ENCODE results near the gene TCTN1.

Gene TCTN1

DNA sequence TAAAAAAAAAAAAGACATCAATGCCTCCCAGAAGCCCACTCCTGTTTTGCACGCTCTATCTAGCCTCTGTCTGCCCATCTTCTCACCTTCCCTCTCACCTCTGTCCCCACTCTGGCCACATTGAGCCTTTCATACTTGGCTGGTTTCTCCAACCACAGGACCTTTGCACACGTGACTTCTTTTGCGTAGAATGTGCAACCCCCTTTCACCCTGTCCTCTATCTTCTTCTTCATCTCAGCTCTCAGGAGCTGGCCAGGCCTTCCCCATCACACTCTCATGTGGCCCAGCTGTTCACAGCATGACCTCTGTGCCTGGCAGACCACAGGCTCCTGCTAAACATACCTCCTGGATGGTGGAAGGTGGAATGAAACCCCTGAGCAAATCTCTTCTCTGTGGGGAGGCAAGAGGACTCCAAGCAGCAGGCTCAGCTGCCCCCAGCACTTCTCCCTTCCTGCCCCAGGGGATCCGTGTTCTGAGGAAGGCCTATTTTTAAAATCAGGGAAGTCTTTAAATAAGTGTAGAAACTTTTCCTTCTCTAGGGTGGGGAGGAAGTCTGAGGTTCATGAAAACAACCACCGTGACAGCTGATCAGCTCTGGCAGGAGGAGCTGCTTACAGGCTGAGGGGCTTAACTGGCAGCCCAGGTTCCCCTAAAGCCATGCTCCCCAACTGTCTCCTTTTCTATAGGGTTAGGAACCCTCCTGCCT lies 63.4 kb downstream of the TCTN1 start:
- ChIA-PET CTCF (interaction anchor here (1.6 kb wide), 1 partner anchor 17 kb away, joined by 3 read pairs; no protein-coding TSS in a partner anchor), POLR2A (no interaction called here)
- TF ChIP-seq BHLHE40 (IDR thresholded peaks at IDR 0.05; ENCODE audit: borderline replicate concordance) (no peak), FOXA1 (IDR thresholded peaks at IDR 0.05) (no peak)
- DNase-seq (ENCODE audit: extremely low spot score): no peak

DNA sequence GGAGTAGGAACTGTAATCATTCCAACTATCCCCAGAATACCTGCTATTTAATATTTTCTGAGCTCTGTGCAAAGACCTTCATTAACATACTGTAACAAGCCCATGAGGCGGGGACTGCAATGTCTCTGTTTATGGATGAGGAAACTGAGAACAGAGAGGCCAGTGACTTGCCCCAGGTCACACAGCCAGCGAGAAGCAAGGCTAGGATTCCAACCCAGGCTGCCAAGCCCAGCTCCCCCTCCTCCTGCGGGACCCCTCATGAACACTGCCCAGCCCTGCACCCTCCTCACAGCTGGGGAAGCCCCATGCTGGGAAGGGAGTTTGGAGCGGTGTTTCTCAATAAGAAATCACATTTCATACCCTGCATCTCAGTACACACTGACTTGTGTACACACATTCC lies 64.1 kb downstream of the TCTN1 start:
- no peak for TF ChIP-seq LEF1 (IDR thresholded peaks at IDR 0.05; ENCODE audit: borderline replicate concordance)
- no peak for TF ChIP-seq L3MBTL2 (conservative IDR thresholded peaks at IDR 0.05)
- TF ChIP-seq SP1 (IDR thresholded peaks at IDR 0.05): no peak
- no peak for TF ChIP-seq FOXM1 (IDR thresholded peaks at IDR 0.05; ENCODE audit: borderline replicate concordance)
- no peak for TF ChIP-seq TARDBP (IDR thresholded peaks at IDR 0.05)
- TF ChIP-seq, protein P1, sequence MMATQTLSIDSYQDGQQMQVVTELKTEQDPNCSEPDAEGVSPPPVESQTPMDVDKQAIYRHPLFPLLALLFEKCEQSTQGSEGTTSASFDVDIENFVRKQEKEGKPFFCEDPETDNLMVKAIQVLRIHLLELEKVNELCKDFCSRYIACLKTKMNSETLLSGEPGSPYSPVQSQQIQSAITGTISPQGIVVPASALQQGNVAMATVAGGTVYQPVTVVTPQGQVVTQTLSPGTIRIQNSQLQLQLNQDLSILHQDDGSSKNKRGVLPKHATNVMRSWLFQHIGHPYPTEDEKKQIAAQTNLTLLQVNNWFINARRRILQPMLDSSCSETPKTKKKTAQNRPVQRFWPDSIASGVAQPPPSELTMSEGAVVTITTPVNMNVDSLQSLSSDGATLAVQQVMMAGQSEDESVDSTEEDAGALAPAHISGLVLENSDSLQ (IDR thresholded peaks at IDR 0.05): no peak
- TF ChIP-seq ELF4 (IDR thresholded peaks at IDR 0.05): no peak
- TF ChIP-seq FOXK2 (IDR thresholded peaks at IDR 0.05): no peak
- TF ChIP-seq FOXA1 (IDR thresholded peaks at IDR 0.05): no peak
- TF ChIP-seq SUZ12 (IDR thresholded peaks at IDR 0.05): no peak
- no peak for TF ChIP-seq NFRKB (IDR thresholded peaks at IDR 0.05)
- no peak for TF ChIP-seq BHLHE40 (IDR thresholded peaks at IDR 0.05; ENCODE audit: borderline replicate concordance)
- TF ChIP-seq ZNF384 (IDR thresholded peaks at IDR 0.05): no peak
- TF ChIP-seq ARNT (IDR thresholded peaks at IDR 0.05): no peak
- no peak for DNase-seq (ENCODE audit: extremely low spot score)
- POLR2A ChIA-PET: no interaction called here
- CTCF ChIA-PET: interaction anchor here (1.6 kb wide), 1 partner anchor 16 kb away, joined by 3 read pairs; no protein-coding TSS in a partner anchor

DNA sequence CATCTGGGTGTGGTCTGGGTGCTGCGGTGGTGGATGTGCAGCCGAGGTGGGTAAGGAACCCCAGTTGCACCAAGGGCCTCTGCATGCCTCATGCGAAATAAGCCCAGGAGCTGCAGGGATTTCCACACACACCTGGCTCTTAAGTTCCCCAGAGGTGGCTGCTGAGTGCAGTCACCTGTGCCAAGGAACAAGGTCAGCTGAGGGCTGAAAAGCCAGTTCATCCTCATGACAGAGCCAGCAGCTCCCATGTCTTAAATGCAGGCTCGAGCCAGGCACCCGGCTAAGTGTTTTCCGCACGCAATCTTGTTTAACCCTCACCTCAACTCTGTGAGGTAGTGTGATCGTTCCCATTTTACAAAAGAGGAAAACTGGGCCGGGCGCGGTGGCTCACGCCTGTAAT lies 65.3 kb downstream of the TCTN1 start:
- CTCF ChIA-PET: interaction anchor here (0.6 to 1.6 kb wide), 2 partner anchors 15 to 1160 kb away, joined by 3 read pairs; no protein-coding TSS in a partner anchor
- POLR2A ChIA-PET: no interaction called here
- TF ChIP-seq HDGF (IDR thresholded peaks at IDR 0.05; ENCODE audit: borderline replicate concordance): no peak
- no peak for TF ChIP-seq CTBP1 (IDR thresholded peaks at IDR 0.05; ENCODE audit: borderline replicate concordance)
- TF ChIP-seq, protein P1 (IDR thresholded peaks at IDR 0.05): no peak
- TF ChIP-seq FOXM1 (IDR thresholded peaks at IDR 0.05; ENCODE audit: borderline replicate concordance): no peak
- TF ChIP-seq ZNF384 (IDR thresholded peaks at IDR 0.05): no peak
- TF ChIP-seq ARNT (IDR thresholded peaks at IDR 0.05): no peak
- no peak for TF ChIP-seq NFRKB (IDR thresholded peaks at IDR 0.05)
- TF ChIP-seq BHLHE40 (IDR thresholded peaks at IDR 0.05; ENCODE audit: borderline replicate concordance): no peak
- no peak for TF ChIP-seq ELF4 (IDR thresholded peaks at IDR 0.05)
- TF ChIP-seq TARDBP (IDR thresholded peaks at IDR 0.05): no peak
- no peak for TF ChIP-seq FOXA1 (IDR thresholded peaks at IDR 0.05)
- TF ChIP-seq L3MBTL2 (conservative IDR thresholded peaks at IDR 0.05): no peak
- no peak for TF ChIP-seq SUZ12 (IDR thresholded peaks at IDR 0.05)
- TF ChIP-seq FOXK2 (IDR thresholded peaks at IDR 0.05): no peak
- TF ChIP-seq LEF1 (IDR thresholded peaks at IDR 0.05; ENCODE audit: borderline replicate concordance): no peak
- DNase-seq (ENCODE audit: extremely low spot score): no peak

DNA sequence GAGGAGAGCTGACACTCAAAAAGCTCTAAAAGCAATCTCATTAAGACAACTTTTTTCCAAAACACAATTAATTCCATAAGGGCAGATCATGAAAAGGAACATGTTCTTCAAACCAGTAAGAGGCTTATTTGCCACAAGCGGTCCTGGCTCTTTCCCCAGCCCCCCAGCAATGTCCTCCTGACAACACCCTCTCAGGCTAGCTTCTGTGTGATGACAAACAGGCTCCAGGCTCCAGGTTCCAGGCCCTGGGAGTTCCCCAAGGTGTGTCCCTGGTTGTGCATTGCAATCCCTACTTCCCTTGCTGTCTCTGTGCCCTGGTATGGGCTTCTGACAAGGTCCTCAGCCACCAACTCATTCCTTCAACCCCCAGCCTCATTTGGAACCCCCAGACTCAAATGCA lies 66.1 kb downstream of the TCTN1 start:
- CTCF ChIA-PET: no interaction called here
- no peak for TF ChIP-seq ARNT (IDR thresholded peaks at IDR 0.05)
- TF ChIP-seq FOXA1 (IDR thresholded peaks at IDR 0.05): no peak
- TF ChIP-seq ZNF384 (IDR thresholded peaks at IDR 0.05): no peak
- no peak for TF ChIP-seq SUZ12 (IDR thresholded peaks at IDR 0.05)
- TF ChIP-seq CTBP1 (IDR thresholded peaks at IDR 0.05; ENCODE audit: borderline replicate concordance): no peak
- TF ChIP-seq FOXM1 (IDR thresholded peaks at IDR 0.05; ENCODE audit: borderline replicate concordance): no peak
- TF ChIP-seq ELF4 (IDR thresholded peaks at IDR 0.05): no peak
- TF ChIP-seq NFRKB (IDR thresholded peaks at IDR 0.05): no peak
- no peak for TF ChIP-seq TARDBP (IDR thresholded peaks at IDR 0.05)
- no peak for TF ChIP-seq FOXK2 (IDR thresholded peaks at IDR 0.05)
- TF ChIP-seq, protein P1 (IDR thresholded peaks at IDR 0.05): no peak
- TF ChIP-seq SP1 (IDR thresholded peaks at IDR 0.05): no peak
- TF ChIP-seq BHLHE40 (IDR thresholded peaks at IDR 0.05; ENCODE audit: borderline replicate concordance): no peak
- POLR2A ChIA-PET: no interaction called here
- no peak for DNase-seq (ENCODE audit: extremely low spot score)

DNA sequence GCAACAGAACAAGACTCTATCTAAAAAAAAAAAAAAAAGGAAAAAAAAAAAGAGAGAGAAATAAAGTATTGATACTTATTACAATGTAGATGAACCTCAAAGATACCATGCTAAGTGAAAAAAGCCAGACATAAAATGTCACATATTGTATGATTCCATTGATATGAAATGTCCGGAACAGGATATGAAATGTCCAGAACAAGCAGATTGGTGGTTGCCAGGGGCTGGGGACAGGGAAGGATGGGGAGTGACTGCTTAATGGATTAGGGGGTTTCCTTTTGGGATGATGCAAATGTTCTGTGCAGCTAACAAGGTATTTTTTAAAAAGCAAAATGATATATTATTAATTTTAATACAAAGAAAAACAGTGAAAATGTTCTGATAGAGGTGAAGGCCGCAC lies 70.0 kb downstream of the TCTN1 start:
- DNase-seq (ENCODE audit: extremely low spot score): no peak
- TF ChIP-seq TARDBP (IDR thresholded peaks at IDR 0.05): no peak
- TF ChIP-seq ARNT (IDR thresholded peaks at IDR 0.05): no peak
- no peak for TF ChIP-seq L3MBTL2 (conservative IDR thresholded peaks at IDR 0.05)
- TF ChIP-seq ELF4 (IDR thresholded peaks at IDR 0.05): no peak
- no peak for TF ChIP-seq SUZ12 (IDR thresholded peaks at IDR 0.05)
- no peak for TF ChIP-seq FOXK2 (IDR thresholded peaks at IDR 0.05)
- TF ChIP-seq CTBP1 (IDR thresholded peaks at IDR 0.05; ENCODE audit: borderline replicate concordance): no peak
- TF ChIP-seq ZNF384 (IDR thresholded peaks at IDR 0.05): no peak
- CTCF ChIA-PET: no interaction called here
- POLR2A ChIA-PET: no interaction called here

DNA sequence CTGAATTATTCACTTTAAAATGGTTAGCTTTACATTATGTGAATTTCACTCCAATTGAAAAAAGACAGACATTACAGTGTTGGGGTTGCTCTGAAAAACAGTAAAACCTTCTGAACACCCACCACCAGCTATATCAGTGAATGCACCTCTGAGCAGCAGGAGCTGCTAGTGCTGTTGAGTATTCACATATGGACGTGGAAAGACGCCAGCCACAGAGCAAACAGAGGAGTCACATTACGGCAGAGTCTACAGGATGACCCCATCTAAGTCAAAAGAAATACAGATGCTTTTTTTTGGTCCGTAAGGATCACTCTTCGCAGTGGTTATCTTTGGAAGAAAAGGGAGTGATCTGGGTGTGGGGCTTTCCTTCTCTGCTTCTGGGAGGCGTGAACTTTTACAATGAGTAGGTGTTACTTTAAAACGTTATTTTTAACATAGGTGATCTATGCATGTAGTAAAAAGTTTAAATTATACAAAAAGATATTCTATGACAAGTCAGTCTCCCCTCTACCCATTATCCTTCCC lies 70.4 kb downstream of the TCTN1 start:
- ChIA-PET POLR2A (no interaction called here), CTCF (no interaction called here)
- no peak for DNase-seq (ENCODE audit: extremely low spot score)
- TF ChIP-seq ELF4 (IDR thresholded peaks at IDR 0.05) (no peak), L3MBTL2 (conservative IDR thresholded peaks at IDR 0.05) (no peak), SP1 (IDR thresholded peaks at IDR 0.05) (no peak), ZNF384 (IDR thresholded peaks at IDR 0.05) (no peak), FOXM1 (IDR thresholded peaks at IDR 0.05; ENCODE audit: borderline replicate concordance) (no peak), FOXA1 (IDR thresholded peaks at IDR 0.05) (no peak), SUZ12 (IDR thresholded peaks at IDR 0.05) (no peak), ARNT (IDR thresholded peaks at IDR 0.05) (no peak), NFRKB (IDR thresholded peaks at IDR 0.05) (no peak), FOXK2 (IDR thresholded peaks at IDR 0.05) (no peak), LEF1 (IDR thresholded peaks at IDR 0.05; ENCODE audit: borderline replicate concordance) (no peak), BHLHE40 (IDR thresholded peaks at IDR 0.05; ENCODE audit: borderline replicate concordance) (no peak), CTBP1 (IDR thresholded peaks at IDR 0.05; ENCODE audit: borderline replicate concordance) (no peak), HDGF (IDR thresholded peaks at IDR 0.05; ENCODE audit: borderline replicate concordance) (no peak), TARDBP (IDR thresholded peaks at IDR 0.05) (no peak)
- TF ChIP-seq, protein P1 (IDR thresholded peaks at IDR 0.05): no peak
